Transverse colon (tissue), 4 donors: ENCODE data around the gene KCTD6. TPM values are rescaled to one million over a fixed set of nuclear protein-coding genes. Genes with fewer than 3 reads are reported as not detected.
A peak's percentile ranks its signal among the peaks of the same experiment; 100 is the strongest.

Source experiments
- DNase-seq: peaks from one replicate; pipeline ENCODE4 v3.0.0-alpha.2; 2019
- H3K27ac ChIP-seq, 4 donors: fragments of 200-600 bp; sonication (generic); 2 replicates each; pipeline ENCODE4 v1.5.1; 2016 to 2018; ENCODE audit warnings: inconsistent platforms in 4 of 4
- H3K27me3 ChIP-seq: fragments of 200-600 bp; sonication (generic); 2 replicates; pipeline ENCODE4 v1.5.1; 2017; ENCODE audit warnings: inconsistent platforms
- H3K36me3 ChIP-seq, 4 donors: fragments of 200-600 bp; sonication (generic); 2 replicates each; pipeline ENCODE4 v1.5.1; 2017 to 2019; ENCODE audit warnings: inconsistent platforms in 4 of 4
- H3K4me1 ChIP-seq, 4 donors: fragments of 200-600 bp; sonication (generic); 2 replicates each; pipeline ENCODE4 v1.5.1; 2017 to 2020; ENCODE audit warnings: inconsistent platforms in 4 of 4
- H3K4me3 ChIP-seq, 4 donors: fragments of 200-600 bp; sonication (generic); 1 replicate in 1 of 4; 2 replicates in 3 of 4; pipeline versions ENCODE4 v1.5.1 to v1.6.1; 2017 to 2019; ENCODE audit warnings: inconsistent platforms in 4 of 4
- H3K9me3 ChIP-seq, 2 donors: fragments of 200-600 bp; sonication (generic); 2 replicates each; pipeline ENCODE4 v1.5.1; 2017 to 2019; ENCODE audit warnings: inconsistent platforms in 2 of 2
- CTCF ChIP-seq, 5 experiments: fragments of 200-600 bp in 3 of 5; fragments of 450-650 bp in 2 of 5; sonication (generic) in 3 of 5; IDR thresholded peaks; 1 replicate in 2 of 5; 2 replicates in 3 of 5; pipeline ENCODE4 v1.5.1; 2016 to 2017; ENCODE audit warnings: antibody characterized with exemption in 5 of 5, inconsistent platforms in 3 of 5, mild to moderate bottlenecking in 2 of 5, moderate library complexity in 1 of 5
- EP300 ChIP-seq: sonication (generic); formaldehyde crosslinking; IDR thresholded peaks from one replicate; pipeline ENCODE4 v1.6.1; 2017; ENCODE audit warnings: antibody characterized with exemption, low read depth
- POLR2A ChIP-seq: fragments of 450-650 bp; IDR thresholded peaks from one replicate; pipeline ENCODE4 v1.6.1; 2016; ENCODE audit warnings: antibody characterized with exemption, mild to moderate bottlenecking, moderate library complexity
- POLR2AphosphoS5 ChIP-seq, 3 donors: sonication (generic); formaldehyde crosslinking; IDR thresholded peaks; one replicate each; pipeline ENCODE4 v1.6.1; 2016; ENCODE audit warnings: antibody characterized with exemption in 3 of 3
- WGBS, 2 donors: methylation state at CpG; one replicate each; pipeline ENCODE4 v1.1.5; 2018; ENCODE audit warnings: low coverage in 1 of 2; 5-methylcytosine and 5-hydroxymethylcytosine counted together
- in situ Hi-C, 4 donors: fragments of 200-750 bp; cut with MboI; loops; one replicate each; pipeline versions ENCODE4 v1.15.0 to v1.15.1; 2017; ENCODE audit warnings: low sequenced_read_pairs in 3 of 4, low pct_ligation_motif_present in 1 of 4, low pct_unique_long_range_greater_than_20kb in 1 of 4
- intact Hi-C: fragments of 100-400 bp; cut with DNase I; formaldehyde crosslinking; loops from one replicate; pipeline ENCODE4 v1.15.1; 2023; ENCODE audit warnings: low total_unique reads
- total RNA-seq, 4 donors: library from RNA; depleted of rRNA; stranded (reverse); fragments of >200 nt; gene quantifications; one replicate each; pipeline ENCODE4 v1.1.0, GENCODE V29; 2016

KCTD6 gene
- total RNA-seq: 10 to 100 TPM in 2 of 4 donors, 1 to 10 TPM in 2; 3.0 to 15.7 (median 11.2) TPM

- in situ Hi-C loops: loop anchor here in 1 of 4 donors (10.0 kb wide), 1 partner anchor 157 kb away; the partner anchor contains the start of gene PXK
- Histone ChIP-seq H3K36me3 (no peaks in the 10 kb centered on the region), H3K9me3 (no peaks in the 10 kb centered on the region), H3K27ac (peak within 1 kb of the TSS; percentile 86 to 90 (median 87)), H3K4me1 (peaks cover 16 to 42% (median 26%) of the 10 kb centered on the region in 4 donors), H3K4me3 (peak within 1 kb of the TSS; percentile 76 to 99 (median 89)), H3K27me3 (no peaks in the 10 kb centered on the region)
- intact Hi-C loops: loop anchor here (1.0 to 2.0 kb wide), 2 partner anchors 92 to 159 kb away; partner anchors contain the start of gene PXK
- peak; percentile 95 for DNase-seq
- no peak for TF ChIP-seq POLR2A
- TF ChIP-seq EP300: no peak
- peak in 4 of 5 experiments; percentile 60 to 76 (median 63) for TF ChIP-seq CTCF (IDR thresholded peaks at IDR 0.05)
- TF ChIP-seq POLR2AphosphoS5 (IDR thresholded peaks at IDR 0.05): peak in 2 of 3 donors; percentile 18 to 48
- 0 to 2% methylated on average over 1 to 13 of the region's 104 CpGs for WGBS, 2 donors
Measured at GRCh38 chr3:58491506-58492402, at the start of gene KCTD6. Gene KCTD6 (plus strand): TSS chr3:58492096. CDS start chr3:58498756, 6,660 bp downstream.

GRCh38 chr3:58452176-58452575 lies 39.7 kb upstream of the KCTD6 start:
- in situ Hi-C loops (no loop called here), intact Hi-C loops (no loop called here)
- 47 to 56% methylated on average over 1 of the region's 1 CpG for WGBS, 2 donors

DNA sequence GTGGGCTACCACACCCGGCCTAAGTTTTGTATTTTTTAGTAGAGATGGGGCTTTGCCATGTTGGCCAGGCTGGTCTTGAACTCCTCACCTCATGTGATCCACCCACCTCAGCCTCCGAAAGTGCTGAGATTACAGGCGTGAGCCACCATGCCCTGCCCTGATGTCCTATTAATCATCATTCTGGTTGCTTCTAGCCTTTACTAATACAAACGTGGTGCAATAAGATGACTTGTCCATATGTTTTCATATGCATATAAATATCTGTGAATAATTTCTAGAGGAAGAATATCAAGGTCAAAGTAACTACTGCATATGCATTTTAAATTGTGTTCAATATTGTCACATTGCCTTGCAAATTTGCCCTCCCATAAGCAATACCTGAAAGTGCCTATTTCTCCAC lies 32.7 kb upstream of the KCTD6 start:
- H3K27me3 ChIP-seq: no peaks in the 10 kb centered on the region
- 79% methylated on average over 4 of the region's 4 CpGs; no CpG with 5 or more reads in 1 of the 2 donors for WGBS, 2 donors
- no peak overlapping the region for H3K27ac ChIP-seq
- no peak for DNase-seq
- H3K36me3 ChIP-seq: no peaks in the 10 kb centered on the region
- H3K4me1 ChIP-seq: peaks cover 0 to 14% (median 6%) of the 10 kb centered on the region in 4 donors
- in situ Hi-C loops (no loop called here), intact Hi-C loops (no loop called here)
- peaks cover 9 to 17% of the 10 kb centered on the region in 2 donors for H3K9me3 ChIP-seq
- TF ChIP-seq CTCF (IDR thresholded peaks at IDR 0.05) (no peak), EP300 (no peak), POLR2AphosphoS5 (IDR thresholded peaks at IDR 0.05) (no peak), POLR2A (no peak)
- H3K4me3 ChIP-seq: no peak overlapping the region

More at GRCh38 chr3:58452176-58452575, 39.7 kb upstream of the KCTD6 start:
- H3K27me3 ChIP-seq: no peaks in the 10 kb centered on the region
- H3K36me3 ChIP-seq: no peaks in the 10 kb centered on the region
- H3K27ac ChIP-seq: peak overlapping the region in 1 of 4 donors; percentile 21
- H3K4me1 ChIP-seq: peaks cover 0 to 6% (median 2%) of the 10 kb centered on the region in 4 donors
- peaks cover 17 to 24% of the 10 kb centered on the region in 2 donors for H3K9me3 ChIP-seq
- no peak for DNase-seq
- no peak overlapping the region for H3K4me3 ChIP-seq
- TF ChIP-seq CTCF (IDR thresholded peaks at IDR 0.05) (no peak), EP300 (no peak), POLR2AphosphoS5 (IDR thresholded peaks at IDR 0.05) (no peak), POLR2A (no peak)

DNA sequence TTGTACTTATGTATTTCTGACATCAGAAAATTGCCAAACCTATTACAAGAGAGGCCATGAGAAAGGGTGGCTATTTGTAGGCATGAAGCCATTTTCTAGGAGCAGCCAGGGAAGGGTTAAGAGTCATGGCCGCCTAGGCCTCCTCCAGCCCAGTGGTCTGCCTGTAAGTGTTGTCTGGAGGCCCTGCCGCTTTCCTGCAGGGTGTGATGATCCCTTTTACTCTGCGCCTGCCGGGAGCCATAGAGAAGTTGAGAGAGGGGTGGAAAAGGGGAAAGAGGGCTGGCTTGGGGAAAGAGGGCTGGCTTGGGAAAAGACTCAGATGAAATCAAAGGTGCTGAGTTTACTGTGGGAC lies 29.1 kb upstream of the KCTD6 start:
- TF ChIP-seq CTCF (IDR thresholded peaks at IDR 0.05) (no peak), POLR2AphosphoS5 (IDR thresholded peaks at IDR 0.05) (no peak), EP300 (no peak), POLR2A (no peak)
- in situ Hi-C loops (loop anchor here in 1 of 4 donors (10.0 kb wide), 1 partner anchor 72 kb away; the partner anchor contains the start of gene ACOX2), intact Hi-C loops (loop anchor here (10.0 kb wide), 1 partner anchor 72 kb away; the partner anchor contains the start of gene ACOX2)
- Histone ChIP-seq H3K36me3 (no peaks in the 10 kb centered on the region), H3K9me3 (no peaks in the 10 kb centered on the region), H3K4me1 (peaks cover 0 to 14% (median 6%) of the 10 kb centered on the region in 4 donors), H3K4me3 (no peak overlapping the region), H3K27me3 (no peaks in the 10 kb centered on the region), H3K27ac (no peak overlapping the region)
- no peak for DNase-seq
- WGBS, 2 donors: 78 to 83% methylated on average over 2 to 4 of the region's 4 CpGs
